ENCODE data around the gene SLC17A2.

SLC17A2 gene

DNA sequence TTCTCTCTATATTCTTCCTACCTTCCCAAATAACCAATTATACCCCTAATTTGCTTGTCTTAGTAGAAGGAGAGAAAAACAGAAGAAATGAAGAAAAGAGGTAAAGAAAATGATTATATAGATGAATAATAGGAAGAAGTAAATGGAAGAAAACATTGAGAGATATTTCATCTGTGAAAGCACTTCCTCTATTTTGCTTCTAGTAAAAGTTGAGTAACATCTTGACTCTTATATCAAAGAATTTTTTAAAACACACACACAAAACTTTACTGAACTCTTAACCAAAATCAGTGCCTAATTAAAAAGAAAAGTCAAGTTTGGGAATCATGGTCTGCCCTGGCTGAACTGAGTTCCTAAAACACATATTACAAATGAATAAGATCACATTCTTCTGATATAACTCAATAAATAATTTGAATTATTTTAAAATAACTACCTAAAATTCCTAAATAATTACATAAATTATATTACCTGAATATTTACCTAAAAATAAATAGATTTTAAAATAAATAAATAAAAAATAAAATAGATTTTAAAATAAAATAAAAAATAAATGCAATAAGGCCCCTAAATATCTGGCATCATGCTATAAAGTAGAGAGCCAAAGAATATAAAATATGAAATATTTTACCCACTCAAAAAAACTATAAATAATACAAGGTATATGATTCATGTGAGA, 8.8 kb downstream of the SLC17A2 start:
- no peak for DNase-seq (ENCODE audit: low read depth)

DNA sequence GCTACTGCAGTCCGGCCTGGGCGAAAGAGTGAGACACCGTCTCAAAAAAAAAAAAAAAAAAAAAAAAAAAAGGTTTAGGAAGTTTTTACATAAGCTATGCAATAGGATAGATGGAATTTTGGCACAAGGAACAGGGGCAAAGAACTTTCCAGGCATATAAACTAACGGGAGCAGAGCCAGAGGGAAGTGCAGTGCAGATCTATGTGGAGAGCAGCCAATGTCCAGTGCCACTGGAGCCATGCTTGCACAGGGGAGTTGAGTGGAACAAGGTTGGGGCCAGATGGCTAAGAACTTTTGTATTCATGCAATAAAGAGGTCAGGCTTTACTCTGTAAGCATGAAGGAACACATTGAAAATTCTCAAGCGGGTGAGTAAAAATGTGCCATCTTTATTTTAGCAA, 10.8 kb downstream of the SLC17A2 start:
- DNase-seq (ENCODE audit: low read depth), result no peak

DNA sequence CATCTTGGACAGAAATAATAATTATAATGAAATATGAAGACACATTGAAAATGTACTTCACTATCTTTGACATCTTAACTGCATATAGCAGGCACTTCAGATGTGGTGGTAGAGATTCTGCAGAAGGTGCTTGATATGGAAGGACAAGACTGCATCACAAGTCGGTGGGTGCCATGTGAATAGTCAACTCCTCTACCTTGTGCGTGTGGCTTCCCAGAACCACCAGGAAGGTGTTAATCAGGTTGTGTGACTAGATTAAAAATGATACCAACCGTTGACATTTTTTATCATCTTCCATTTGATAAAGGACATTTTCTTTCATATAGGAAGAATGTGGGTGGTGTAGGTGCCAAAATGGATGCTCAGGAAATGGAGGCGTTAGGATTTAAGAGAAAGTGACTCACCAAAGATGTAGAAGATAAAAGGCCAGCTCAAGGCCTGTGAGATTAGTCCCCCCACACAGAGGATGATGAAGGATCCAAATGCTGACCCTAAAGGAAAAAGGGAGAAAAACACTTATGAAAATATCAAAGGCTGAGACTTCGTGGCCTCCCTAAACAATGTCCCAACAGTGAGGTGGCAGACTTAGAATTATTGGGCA, 12.3 kb downstream of the SLC17A2 start:
- DNase-seq (ENCODE audit: low read depth), result no peak

DNA sequence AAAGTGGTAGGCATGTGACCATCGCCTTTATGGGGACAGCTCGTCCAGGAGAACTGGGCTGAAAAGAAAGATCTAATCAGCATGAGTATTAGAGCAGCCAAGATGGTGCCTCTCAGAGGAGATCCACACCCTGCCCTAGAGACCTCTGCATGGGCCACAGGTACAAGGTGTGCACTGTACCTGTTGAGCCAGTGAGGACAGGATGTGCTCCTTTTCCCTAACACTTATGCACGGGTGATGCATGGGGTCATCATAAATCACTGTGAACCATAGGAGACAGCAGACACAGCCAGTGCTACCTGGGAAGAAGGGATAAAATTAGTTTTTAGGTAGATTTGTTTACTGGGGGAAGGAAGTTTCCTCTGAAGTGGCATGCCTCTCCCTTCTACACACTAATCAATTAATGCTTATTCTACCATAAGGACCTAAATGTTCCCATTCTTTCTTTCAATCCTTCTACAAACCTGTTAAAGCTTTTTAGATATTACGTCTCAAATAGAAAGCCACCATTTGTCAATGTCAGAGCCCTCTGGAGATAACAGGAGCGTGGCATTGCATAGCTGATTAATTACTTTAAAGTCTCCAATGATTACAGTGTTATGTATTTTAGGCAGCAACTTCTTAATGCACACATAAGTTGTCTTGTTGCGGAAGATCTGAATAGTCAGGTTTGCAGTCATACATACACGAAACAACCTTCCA, 13.6 kb downstream of the SLC17A2 start:
- no peak for DNase-seq (ENCODE audit: low read depth)

DNA sequence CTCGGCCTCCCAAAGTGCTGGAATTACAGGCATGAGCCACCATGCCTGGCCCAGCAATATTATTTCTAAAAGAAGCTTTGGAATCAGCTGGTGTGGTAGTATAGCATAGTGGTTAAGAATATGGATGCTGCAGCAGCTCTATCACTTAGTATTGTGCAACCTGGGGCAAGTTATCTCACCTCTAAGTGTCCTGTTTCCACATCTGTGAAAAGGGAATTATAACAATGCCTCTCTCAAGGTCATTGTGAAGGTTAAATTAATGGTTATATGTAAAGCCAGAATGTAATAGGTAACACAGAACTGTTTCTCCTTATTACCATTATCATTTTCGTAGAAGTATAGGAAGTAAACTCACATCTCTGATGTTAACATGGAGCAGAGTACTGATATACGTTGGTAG, 14.2 kb downstream of the SLC17A2 start:
- no peak for DNase-seq (ENCODE audit: low read depth)

DNA sequence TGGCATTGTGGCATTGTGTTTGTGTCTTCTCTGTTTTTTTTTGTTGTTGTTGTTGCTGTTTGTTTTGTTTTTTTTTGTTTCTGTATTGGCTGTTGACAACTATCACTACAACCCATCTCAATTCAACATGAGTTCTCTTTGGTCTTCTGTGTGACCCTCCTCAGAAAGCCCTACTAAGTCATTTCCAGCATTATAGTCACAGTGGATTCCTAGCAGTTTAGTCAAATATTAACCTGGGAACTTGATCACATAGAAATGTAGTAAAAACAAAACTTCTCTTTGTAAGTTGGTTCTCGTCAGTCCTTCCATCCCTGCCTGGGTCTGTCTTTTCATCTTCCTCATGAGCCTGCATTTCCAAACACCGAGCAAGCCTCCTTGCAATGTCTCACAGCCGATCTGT, 16.8 kb downstream of the SLC17A2 start:
- no peak for DNase-seq (ENCODE audit: low read depth)

DNA sequence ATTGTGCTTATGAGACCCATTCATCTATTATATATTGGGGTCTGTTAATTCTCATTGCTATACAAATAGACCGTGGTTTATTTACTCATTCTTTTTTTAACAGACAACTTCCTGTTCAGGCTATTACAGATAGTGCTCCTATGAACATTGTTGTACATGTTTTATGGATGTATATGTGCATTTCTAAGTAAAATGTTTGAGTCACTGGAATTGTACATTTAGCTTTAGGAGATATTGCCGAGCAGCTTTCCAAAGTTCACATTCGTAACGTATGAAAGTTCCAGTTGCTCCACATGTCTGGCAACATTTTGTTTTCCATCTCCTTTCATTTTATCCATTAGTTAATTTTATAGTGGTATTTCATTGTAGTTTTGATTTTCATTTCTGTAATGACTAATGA, 19.1 kb downstream of the SLC17A2 start:
- no peak for DNase-seq (ENCODE audit: low read depth)

DNA sequence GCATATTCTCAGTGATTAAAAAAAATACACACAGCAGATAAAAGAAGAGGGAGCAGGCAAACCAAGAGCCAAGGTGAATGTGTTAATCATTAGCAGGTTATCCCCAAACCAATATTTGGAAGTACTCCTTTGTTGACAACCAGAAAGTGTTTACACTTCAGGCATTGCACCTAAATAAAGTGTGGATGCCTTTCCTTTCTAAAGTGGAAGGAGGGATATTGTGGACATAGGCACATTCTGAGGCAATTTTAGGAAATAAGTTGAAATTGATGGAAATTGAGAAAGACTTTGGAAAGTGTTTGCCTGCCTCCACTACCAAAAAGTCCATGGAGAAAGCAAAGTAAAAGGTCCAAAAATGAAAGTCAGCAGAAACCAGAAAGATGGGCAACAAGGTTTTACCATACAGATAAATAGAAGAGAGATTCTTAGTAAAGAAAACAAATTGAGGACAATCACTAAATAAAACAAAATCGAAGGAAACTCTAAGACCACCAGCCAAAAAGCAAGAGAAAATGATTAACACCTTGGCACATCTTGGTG, 22.9 kb downstream of the SLC17A2 start:
- no peak for DNase-seq (ENCODE audit: low read depth)

DNA sequence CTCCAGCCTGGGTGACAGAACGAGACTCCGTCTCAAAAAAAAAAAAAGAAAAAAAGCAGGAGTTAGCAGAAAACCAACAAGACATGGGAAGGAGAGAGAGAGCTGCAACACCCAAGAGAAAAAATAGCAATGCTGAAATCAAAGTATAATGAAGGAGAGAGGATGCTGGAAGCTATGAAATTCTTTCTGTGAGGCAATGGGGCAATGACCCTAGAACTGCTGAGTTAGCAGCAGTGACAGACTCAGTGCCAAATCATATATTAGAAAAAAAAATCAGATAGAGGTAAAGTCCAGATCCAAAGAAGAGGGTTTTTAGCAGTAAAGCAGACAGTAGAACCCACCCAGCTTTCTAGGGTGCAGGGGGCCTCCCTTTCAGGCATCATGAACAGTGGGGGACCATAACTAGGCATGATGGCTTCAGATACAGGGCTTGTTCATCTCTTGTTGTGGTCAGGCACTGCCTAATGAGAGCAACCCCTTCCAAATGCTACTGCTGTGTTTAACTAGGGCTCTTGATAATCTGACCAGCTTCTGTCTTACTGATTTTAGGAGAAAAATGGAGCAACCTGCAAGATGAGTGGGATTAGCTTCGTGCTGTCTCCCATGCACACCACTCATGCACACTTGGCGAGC, 26.9 kb downstream of the SLC17A2 start:
- no peak for DNase-seq (ENCODE audit: low read depth)

DNA sequence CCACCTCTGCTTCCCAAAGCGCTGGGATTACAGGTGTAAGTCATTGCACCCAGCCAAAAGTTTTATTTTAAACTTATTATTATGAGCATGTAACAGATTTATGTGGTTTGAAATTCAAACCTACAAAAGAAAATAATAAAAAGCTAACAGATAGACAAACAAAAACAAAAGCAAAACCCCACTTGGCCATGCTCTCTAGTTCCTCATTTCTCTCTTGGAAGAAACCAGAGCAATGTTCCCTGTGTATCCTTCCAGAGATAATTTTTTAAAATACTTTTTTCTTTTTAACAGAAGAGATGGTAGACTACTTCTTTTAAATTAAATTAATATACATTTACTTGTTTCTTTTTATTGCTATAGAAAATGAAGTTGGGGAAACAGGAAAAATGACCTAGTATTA, 28.4 kb downstream of the SLC17A2 start:
- no peak for DNase-seq (ENCODE audit: low read depth)

DNA sequence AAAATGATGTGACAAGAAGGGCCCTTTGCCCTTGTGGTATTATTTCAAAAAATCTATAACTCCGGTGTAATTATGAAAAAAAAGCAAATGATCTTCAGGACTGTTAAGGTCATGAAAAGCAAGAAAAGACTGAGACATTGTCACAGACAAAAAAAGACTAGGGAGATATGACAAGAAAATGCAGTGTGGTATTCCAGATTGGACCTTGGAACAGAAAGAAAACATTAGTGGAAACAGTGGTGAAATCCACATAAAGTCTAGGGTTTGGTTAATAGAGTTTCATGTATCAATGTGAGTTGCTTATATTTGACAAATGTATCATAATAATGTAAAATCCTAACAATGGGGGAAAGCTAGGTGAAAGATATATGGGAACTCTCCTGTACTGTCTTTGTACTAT, 29.6 kb downstream of the SLC17A2 start:
- DNase-seq (ENCODE audit: low read depth), result no peak

DNA sequence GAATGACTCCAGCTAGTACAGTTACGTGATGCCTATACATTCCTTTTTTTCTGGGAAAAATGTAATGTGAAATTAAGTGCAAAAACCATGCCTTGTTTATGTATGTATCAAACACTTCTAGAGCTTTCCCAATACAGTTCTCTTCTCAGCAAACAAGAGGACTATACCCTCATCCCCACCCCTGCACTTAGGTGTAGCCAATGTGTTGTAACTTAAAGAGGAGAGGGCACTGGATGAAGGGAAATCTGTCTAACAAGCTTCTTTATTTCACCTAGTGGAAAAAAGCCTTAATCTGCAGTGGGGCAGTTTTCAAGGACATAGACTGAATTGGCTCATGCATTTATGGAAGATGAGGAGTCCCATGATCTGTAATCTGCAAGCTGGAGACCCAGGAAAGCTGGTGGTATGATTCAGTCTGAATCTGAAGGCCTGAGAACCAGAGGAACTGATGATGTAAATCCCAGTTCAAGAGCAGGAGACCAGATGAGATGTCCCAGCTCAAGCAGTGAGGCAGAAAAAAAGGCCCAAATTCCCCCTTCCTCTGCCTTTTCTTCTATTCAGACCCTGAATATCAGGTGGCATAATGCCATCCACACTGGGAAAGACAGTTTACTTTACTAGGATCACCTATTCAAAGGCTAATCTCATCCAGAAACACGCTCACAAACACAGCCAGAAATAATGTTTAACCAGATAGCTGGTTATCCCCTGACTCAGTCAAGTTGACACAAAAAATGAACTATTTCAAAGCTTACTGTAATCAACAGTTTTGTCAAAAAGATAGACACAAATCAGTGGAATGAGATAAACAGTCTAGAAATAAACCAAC, 30.7 kb downstream of the SLC17A2 start:
- no peak for DNase-seq (ENCODE audit: low read depth)

DNA sequence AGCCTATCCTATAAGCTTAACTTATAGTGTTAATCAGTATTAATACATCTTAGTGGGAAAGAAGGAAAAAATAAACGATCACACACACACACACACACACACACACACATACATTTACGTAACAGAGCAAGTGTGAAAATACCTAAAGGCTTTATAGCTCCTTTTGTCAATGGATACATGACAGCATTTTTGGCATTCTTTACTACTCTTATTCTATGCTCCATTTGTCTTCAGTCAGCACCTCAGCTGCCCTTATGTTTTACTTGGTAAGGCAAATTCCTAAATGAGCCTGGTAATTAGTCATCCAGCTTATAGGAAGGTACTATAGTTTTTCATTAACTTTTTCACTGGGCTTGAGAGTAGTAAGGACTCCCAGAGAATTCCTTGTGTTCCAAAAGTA, 31.4 kb downstream of the SLC17A2 start:
- DNase-seq (ENCODE audit: low read depth), result no peak

DNA sequence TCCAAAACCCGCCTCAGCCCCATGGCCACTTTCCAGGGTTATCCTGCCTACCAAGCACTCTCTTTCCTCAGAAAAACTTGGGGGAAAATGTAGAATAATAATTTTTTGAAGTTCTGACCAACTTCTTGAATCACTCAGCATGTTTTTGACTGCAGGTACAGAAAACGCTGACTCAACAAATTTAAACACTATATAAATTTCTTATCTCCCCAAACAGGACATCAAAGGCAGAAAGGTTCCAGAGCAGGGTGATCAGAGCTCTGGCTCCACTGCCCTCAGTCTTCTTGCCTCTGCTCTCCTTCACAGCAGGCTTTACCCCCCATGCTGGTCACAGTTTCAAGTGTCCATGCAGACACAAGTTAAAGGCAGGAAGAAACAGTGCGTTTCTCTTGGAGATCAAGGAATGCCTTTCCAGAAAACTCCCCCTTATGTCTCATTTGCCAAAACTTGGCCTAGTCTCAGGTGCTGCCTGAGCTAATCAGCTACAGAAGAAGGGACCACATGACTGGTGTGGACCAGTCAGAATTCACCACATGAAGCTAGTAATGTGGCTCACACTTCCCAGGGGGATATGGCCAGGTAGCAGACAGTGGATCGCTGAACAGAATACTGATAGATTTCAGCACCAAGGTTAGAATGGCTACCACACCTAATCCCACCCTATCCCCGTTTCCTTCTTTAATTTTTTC, 32.1 kb downstream of the SLC17A2 start:
- no peak for DNase-seq (ENCODE audit: low read depth)

DNA sequence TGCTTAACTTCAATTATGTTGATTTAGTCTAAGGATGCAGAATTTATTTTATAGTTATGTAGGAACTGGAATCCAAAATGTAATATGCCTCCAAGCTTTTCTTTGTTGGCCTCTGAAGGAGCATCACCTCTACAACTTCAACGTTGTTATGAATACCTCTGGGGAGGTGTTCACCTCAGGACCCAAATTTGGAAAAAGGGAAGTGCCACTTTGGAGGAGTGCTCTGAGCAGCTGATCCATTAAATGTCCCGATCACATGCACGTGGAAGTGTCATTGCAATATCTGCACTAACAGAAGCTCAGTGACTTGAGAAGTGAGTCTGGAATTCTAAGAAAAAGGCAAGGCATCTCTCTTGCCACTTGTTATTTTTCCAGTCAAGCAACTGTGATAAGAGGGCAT, 34.2 kb downstream of the SLC17A2 start:
- no peak for DNase-seq (ENCODE audit: low read depth)

DNA sequence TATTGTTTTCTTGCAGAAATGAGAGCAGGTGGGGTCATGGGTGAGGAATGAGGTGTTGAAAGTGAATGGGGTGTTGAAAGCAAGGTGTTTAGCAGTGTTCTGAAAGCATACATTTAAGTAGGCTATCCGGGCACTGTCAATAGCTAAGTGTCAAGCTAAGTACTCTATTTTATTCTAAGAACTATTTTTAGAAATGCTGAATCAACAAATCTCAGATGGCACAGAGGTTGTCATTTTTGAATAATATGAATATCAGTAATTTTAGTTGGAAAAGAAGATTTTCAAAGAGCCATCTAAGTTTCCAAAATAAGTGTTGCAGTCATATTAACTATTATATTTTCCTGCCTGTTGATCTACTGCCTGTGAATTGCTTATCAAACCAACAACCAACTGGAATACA, 34.7 kb downstream of the SLC17A2 start:
- DNase-seq (ENCODE audit: low read depth), result no peak

DNA sequence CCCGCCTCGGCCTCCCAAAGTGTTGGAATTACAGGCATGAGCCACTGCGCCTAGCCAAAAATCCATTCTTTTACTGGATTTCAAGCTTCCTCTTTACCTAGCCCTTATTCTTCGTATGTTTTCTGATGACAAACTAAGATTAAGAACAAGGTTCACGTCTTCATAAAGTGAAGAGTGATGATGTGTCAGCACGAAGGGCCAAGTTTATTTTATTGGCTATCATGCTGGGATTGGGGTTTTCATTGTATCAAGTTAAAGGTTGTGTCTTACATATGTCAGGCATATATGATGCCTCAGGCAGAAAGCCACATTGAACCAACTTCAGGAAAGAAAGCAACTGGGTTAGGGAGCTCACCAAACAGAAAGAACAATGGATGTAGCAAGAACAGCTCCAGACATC, 36.7 kb downstream of the SLC17A2 start:
- no peak for DNase-seq (ENCODE audit: low read depth)

DNA sequence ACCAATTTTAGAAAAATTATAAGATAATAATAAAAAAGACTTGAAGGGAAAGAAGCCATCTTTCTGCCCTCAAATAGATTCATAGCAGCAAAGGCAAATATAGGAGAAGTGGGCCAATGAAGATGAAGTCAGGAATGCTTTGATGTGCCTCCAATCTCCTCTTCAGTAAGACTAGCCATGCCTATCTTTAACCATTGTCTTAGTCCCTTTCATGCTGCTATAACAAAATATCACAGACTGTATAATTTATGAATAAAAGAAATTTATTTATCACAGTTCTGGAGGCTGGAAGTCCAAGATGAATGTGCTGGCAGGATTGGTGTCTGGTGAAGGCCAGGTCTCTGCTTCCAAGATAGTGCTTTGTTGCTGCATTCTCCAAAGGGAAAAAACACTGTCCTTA, 37.6 kb downstream of the SLC17A2 start:
- no peak for DNase-seq (ENCODE audit: low read depth)

DNA sequence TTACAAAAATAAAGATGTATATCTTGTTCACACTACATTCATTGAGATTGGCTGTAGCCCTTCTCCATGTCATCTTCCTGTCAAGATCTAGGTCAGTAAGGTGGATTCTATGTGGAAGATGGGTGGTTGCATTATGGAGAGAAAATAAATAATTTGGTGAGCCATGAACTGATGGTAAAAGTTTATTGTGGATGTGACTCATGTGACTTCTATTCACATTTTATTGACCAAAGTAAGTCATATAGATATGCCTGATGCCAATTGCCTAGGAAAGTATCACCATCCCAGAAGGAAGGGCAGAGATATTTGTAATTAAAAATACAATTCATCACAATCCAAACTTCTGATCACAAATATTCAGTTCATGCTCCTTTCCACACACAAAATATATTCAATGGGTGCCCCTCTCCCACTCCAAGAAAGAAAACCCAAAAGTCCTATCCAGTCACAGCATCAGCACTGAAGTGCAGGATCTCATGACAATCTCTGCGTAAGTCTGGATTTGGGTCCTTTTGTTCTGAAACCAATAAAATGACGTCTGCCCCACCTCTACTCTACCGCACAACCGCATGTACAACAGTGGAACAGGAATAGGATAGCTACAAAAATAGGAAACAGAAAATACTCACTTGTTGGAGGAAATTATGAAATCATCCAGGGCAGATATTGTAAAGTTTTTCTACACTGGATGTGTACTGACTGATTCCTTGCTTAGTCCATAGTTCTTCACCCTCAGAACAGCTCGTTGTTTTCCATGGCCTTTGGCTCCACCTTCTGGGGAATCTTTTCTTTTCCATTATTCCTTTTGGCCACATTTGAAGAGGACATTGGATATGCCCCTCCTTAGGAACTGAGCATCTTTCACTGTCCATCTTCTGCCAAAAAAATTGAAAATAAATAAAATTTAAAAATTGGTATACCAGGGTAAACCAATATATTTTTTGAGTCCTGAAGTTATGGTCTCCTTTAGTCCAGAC, 40.3 kb downstream of the SLC17A2 start:
- DNase-seq (ENCODE audit: low read depth), result peak; percentile 52

DNA sequence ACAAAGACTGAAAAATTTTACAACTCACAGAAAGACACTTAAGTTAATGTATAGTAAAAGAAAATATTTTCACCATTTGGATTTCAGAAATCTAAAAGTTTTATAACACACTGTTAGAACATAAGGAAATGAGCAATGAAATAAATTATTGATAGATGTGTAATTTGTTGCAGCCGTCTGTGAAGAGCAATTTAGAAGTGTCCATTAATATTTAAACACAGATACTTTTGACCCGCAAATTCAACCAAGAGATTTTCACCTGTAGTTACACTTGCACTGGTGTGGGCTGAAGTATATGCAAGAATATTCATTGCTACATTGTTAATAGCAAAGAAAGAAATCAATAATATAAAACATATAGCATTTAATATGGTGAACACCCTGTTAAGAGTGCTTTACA, 41.9 kb downstream of the SLC17A2 start:
- no peak for DNase-seq (ENCODE audit: low read depth)

Measured in fibroblast of gingiva (primary cell).